Gastrocnemius medialis (tissue), 4 donors: ENCODE results near the gene FAM83C.

Experiments used
- CTCF ChIP-seq, 5 experiments: fragments of 450-650 bp in 3 of 5; fragments of 200-600 bp in 2 of 5; sonication (generic) in 2 of 5; IDR thresholded peaks in 4 of 5; conservative IDR thresholded peaks in 1 of 5; 1 replicate in 4 of 5; 2 replicates in 1 of 5; pipeline ENCODE4 v1.5.1; 2016 to 2019; ENCODE audit warnings: antibody characterized with exemption in 5 of 5, mild to moderate bottlenecking in 3 of 5, moderate library complexity in 3 of 5
- POLR2A ChIP-seq, 2 donors: fragments of 450-650 bp; IDR thresholded peaks; one replicate each; pipeline ENCODE4 v1.6.1; 2017; ENCODE audit warnings: antibody characterized with exemption in 2 of 2, mild to moderate bottlenecking in 2 of 2, moderate library complexity in 2 of 2

GRCh38 chr20:35251613-35251940 lies 40.6 kb downstream of the FAM83C start:
- TF ChIP-seq CTCF (IDR thresholded peaks at IDR 0.05 in 4 of 5, conservative IDR thresholded peaks at IDR 0.05 in 1 of 5) (no peak), POLR2A (IDR thresholded peaks at IDR 0.05) (no peak)
